ENCODE results near the gene C6orf47.
A peak's percentile ranks its signal among the peaks of the same experiment; 100 is the strongest.

GRCh38 chr6:31660381-31661261 is at the start of gene C6orf47:
- TF ChIP-seq TAF1 (IDR thresholded peaks at IDR 0.05; ENCODE audit: low read depth, low read length) (peak; percentile 45; the same call in 1 of the 2 replicates), POLR2AphosphoS5 (IDR thresholded peaks at IDR 0.05; ENCODE audit: low read depth, low read length) (peak; percentile 71), PAX5 (IDR thresholded peaks at IDR 0.05; ENCODE audit: insufficient read depth, low read length, severe bottlenecking) (no peak), POLR2A (IDR thresholded peaks at IDR 0.05; ENCODE audit: low read depth, low read length) (peak; percentile 76)
